DMS 273 (cell line): ENCODE data around the gene ZNF70.

ENCODE experiments used
- DNase-seq: peaks from one replicate; lab custom pipeline; 2025; ENCODE audit not compliant: unreplicated experiment; lab: John Stamatoyannopoulos, UW

Gene ZNF70

DNA sequence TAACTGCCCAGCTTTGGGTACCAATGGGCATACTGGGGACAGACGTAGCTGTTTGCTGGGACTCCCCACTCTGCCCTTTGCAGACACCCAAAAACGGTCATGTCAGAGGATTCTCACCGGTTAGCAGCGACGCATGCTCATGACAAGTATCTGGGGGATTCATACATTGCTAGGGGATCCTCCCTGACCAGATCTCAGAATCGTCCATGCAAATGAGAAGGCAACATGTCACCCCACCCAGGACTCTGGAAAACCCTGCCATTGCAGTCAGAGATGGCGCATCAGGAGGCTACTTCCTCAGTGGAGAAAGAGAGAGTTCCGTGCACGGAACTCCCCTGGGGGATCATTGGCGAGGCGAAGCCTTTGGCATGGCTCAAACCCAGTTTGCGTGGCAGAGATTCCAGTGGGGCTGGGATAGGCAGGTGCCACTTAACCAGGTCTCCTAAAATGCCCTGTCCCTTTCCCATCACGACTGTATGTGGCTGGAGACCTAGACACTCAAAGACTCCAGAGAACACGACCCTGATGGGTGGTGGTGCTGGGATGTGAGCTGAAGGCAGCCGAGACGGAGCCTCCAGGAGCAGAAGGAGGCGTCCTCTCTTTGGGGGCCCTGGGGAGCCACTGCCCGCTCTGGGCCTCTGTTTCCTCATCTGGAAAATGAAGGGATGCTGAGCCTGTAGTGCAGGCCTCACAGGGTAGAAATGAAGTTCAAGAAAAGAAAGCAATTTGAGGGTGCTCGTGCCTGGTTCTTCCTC lies 55.2 kb downstream of the ZNF70 start:
- no peak for DNase-seq

DNA sequence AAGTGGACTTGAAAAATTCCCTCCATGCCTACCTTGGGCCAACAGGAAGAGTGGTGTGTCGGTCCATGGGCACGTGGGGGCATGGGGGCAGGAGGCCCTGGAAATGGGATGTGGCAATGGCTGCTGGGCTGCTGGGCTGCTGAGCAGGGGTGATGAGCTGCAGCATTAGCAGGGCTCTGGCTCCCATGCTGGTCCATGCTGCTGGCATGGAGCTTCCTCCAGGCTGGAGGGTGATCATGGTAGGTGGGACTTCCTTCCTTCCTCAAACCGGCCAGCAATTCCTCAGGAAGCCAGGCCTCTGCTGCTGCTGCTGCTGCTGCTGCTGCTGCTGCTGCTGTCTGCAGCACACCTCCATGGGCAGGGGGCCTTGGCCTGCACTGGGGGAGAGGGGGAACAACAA lies 55.8 kb downstream of the ZNF70 start:
- DNase-seq, result no peak

GRCh38 chr22:23693979-23694680 lies 56.8 kb downstream of the ZNF70 start:
- no peak for DNase-seq

- no peak for DNase-seq
These were observed 58.2 kb downstream of the ZNF70 start for GRCh38 chr22:23692598-23693291.

- no peak for DNase-seq
These were observed 59.0 kb downstream of the ZNF70 start for GRCh38 chr22:23691748-23692423.

DNA sequence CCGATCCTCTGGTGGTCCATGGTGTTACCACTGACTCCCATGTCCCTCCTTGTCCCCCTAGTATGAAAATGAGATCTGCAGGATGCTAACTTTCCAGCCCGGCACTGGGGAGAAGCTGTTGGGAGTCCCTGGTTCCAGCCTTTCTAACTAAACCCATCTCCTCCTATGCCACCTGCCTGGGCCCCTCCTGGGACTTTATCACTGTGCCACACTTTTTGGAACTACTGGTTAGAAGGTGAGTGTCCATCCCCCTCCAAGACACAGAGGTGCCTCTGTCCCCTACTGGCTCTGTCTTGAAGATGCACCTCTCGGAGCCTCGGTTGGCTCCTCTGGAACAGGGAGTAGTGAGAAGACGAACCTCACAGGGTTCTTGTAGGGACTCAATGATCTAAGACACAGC lies 60.2 kb downstream of the ZNF70 start, which contains the start of gene RGL4:
Gene RGL4, plus strand, starts transcription at position 301 of the 400 bp plus-strand sequence. CDS start 1,018 bp downstream, outside the sequence.
- no peak for DNase-seq

GRCh38 chr22:23689414-23689813 lies 61.5 kb downstream of the ZNF70 start:
- DNase-seq, result no peak
